IMR-90 (cell line): ENCODE measurements around the gene RELL2. TPM values are rescaled to one million over a fixed set of nuclear protein-coding genes. Genes with fewer than 3 reads are reported as not detected.

Experiments
- ATAC-seq: fragments of 200-7000 bp; cut with Tn5 transposase; 2 replicates; pipeline ENCODE4 v1.9.1; 2020; ENCODE audit warnings: low read depth, mild to moderate bottlenecking, moderate library complexity
- BruUV-seq: library from RNA; stranded (reverse); fragments of 400-500 nt; replicated peaks from 2 replicates; lab custom pipeline; 2021; lab: Mats Ljungman, UMichigan
- CTCF ChIA-PET: fragments of 300-600 bp; formaldehyde crosslinking; extraction: SDS; loops from one replicate; lab custom pipeline; 2021; ENCODE audit warnings: antibody characterized with exemption; lab: Yijun Ruan, JAX
- POLR2A ChIA-PET: fragments of 300-600 bp; sonication (Branson Sonifier 250); formaldehyde crosslinking; loops from one replicate; lab custom pipeline; 2022; ENCODE audit warnings: antibody characterized with exemption; ENCODE audit not compliant: unreplicated experiment; lab: Charles Lee
- DNase-seq: peaks from one replicate; pipeline ENCODE4 v3.0.0; 2013
- H2AFZ ChIP-seq: replicated peaks from 2 replicates; pipeline ENCODE3; 2013; ENCODE audit warnings: low read length, mild to moderate bottlenecking; ENCODE audit not compliant: poor library complexity
- H2AK5ac ChIP-seq: 2 replicates; pipeline ENCODE4 v1.6.1; 2013; ENCODE audit warnings: low read depth, low read length, inconsistent platforms
- H2AK9ac ChIP-seq: replicated peaks from 2 replicates; pipeline ENCODE3; 2013; ENCODE audit warnings: mild to moderate bottlenecking, low read depth, low read length, moderate library complexity; ENCODE audit not compliant: poor library complexity
- H2BK120ac ChIP-seq: 2 replicates; pipeline ENCODE4 v1.6.1; 2013; ENCODE audit warnings: low read depth, low read length, inconsistent platforms
- H2BK15ac ChIP-seq: 3 replicates; pipeline ENCODE4 v1.6.1; 2013; ENCODE audit warnings: low read depth, low read length, inconsistent platforms
- H2BK20ac ChIP-seq: 2 replicates; pipeline ENCODE4 v1.6.1; 2013; ENCODE audit warnings: low read depth, mild to moderate bottlenecking, inconsistent platforms, low read length, moderate library complexity
- H2BK5ac ChIP-seq: 2 replicates; pipeline ENCODE4 v1.6.1; 2013; ENCODE audit warnings: mild to moderate bottlenecking, low read depth, low read length, inconsistent platforms; ENCODE audit not compliant: poor library complexity, severe bottlenecking
- H3K14ac ChIP-seq: replicated peaks from 2 replicates; pipeline ENCODE4 v1.6.1; 2013; ENCODE audit warnings: low read depth, low read length, inconsistent platforms
- H3K18ac ChIP-seq: 2 replicates; pipeline ENCODE4 v1.6.1; 2013; ENCODE audit warnings: low read depth, low read length, control low read depth
- H3K23ac ChIP-seq: 2 replicates; pipeline ENCODE4 v1.6.1; 2013; ENCODE audit warnings: low read depth, low read length, inconsistent platforms
- H3K27ac ChIP-seq: 2 replicates; pipeline ENCODE4 v1.5.1; 2013; ENCODE audit warnings: mild to moderate bottlenecking, control low read depth, low read length; ENCODE audit not compliant: insufficient read depth
- H3K27me3 ChIP-seq: 2 replicates; pipeline ENCODE4 v1.6.1; 2013; ENCODE audit warnings: low read length; ENCODE audit not compliant: control insufficient read depth, insufficient read depth
- H3K36me3 ChIP-seq: 2 replicates; pipeline ENCODE4 v1.6.1; 2013; ENCODE audit warnings: low read length, mixed read lengths; ENCODE audit not compliant: control insufficient read depth, insufficient read depth
- H3K4ac ChIP-seq: 2 replicates; pipeline ENCODE4 v1.6.1; 2013; ENCODE audit warnings: low read depth, low read length, inconsistent platforms
- H3K4me1 ChIP-seq: 2 replicates; pipeline ENCODE4 v1.6.1; 2013; ENCODE audit warnings: low read length, mixed read lengths; ENCODE audit not compliant: control insufficient read depth, insufficient read depth
- H3K4me2 ChIP-seq: 2 replicates; pipeline ENCODE4 v1.6.1; 2013; ENCODE audit warnings: low read depth, mild to moderate bottlenecking, control low read depth, low read length, moderate library complexity
- H3K4me3 ChIP-seq: 2 replicates; pipeline ENCODE4 v1.5.1; 2013; ENCODE audit warnings: low read depth, mild to moderate bottlenecking, control low read depth, low read length, moderate library complexity; ENCODE audit not compliant: insufficient read depth
- H3K56ac ChIP-seq: 2 replicates; pipeline ENCODE4 v1.6.1; 2013; ENCODE audit warnings: low read length, inconsistent platforms; ENCODE audit not compliant: insufficient read depth; ENCODE audit errors: extremely low read depth
- H3K79me1 ChIP-seq, 2 experiments: 2 replicates each; pipeline ENCODE4 v1.6.1; 2013; ENCODE audit warnings: low read length in 2 of 2, inconsistent platforms in 1 of 2, low read depth in 1 of 2
- H3K9ac ChIP-seq: 2 replicates; pipeline ENCODE4 v1.6.1; 2013; ENCODE audit warnings: low read depth, low read length, control low read depth
- H3K9me1 ChIP-seq: 2 replicates; pipeline ENCODE4 v1.6.1; 2013; ENCODE audit warnings: low read length, inconsistent platforms; ENCODE audit not compliant: insufficient read depth
- H3K9me3 ChIP-seq: 2 replicates; pipeline ENCODE4 v1.6.1; 2013; ENCODE audit warnings: low read length; ENCODE audit not compliant: control insufficient read depth, insufficient read depth
- H4K20me1 ChIP-seq: 2 replicates; pipeline ENCODE4 v1.6.1; 2013; ENCODE audit warnings: low read length, inconsistent platforms; ENCODE audit not compliant: insufficient read depth
- H4K5ac ChIP-seq: 2 replicates; pipeline ENCODE4 v1.6.1; 2013; ENCODE audit warnings: mild to moderate bottlenecking, low read depth, low read length, control low read depth
- H4K8ac ChIP-seq, 2 experiments: 2 replicates each; pipeline ENCODE4 v1.6.1; 2013; ENCODE audit warnings: low read depth in 2 of 2, low read length in 2 of 2, control low read depth in 1 of 2, inconsistent platforms in 1 of 2
- H4K91ac ChIP-seq: 2 replicates; pipeline ENCODE4 v1.6.1; 2013; ENCODE audit warnings: low read depth, low read length, inconsistent platforms; ENCODE audit not compliant: insufficient read depth
- BHLHE40 ChIP-seq: fragments of 150-350 bp; IDR thresholded peaks from 2 replicates; pipeline ENCODE4 v1.6.1; 2016; ENCODE audit warnings: mild to moderate bottlenecking, low read depth, low read length
- WGBS, 2 experiments: methylation state at CpG; one replicate each; pipeline versions ENCODE4 v1.1.5 to v1.1.7; 2013; ENCODE audit warnings: missing lambda C conversion rate in 2 of 2; ENCODE audit not compliant: insufficient read length in 1 of 2; ENCODE audit errors: extremely low coverage in 2 of 2; 5-methylcytosine and 5-hydroxymethylcytosine counted together
- dilution Hi-C: fragments of 300-500 bp; cut with HindIII; formaldehyde crosslinking; loops from one replicate; pipeline ENCODE4 v1.14.3; 2018; ENCODE audit warnings: low sequenced_read_pairs; ENCODE audit not compliant: unreplicated experiment
- in situ Hi-C: fragments of 300-500 bp; cut with MboI; formaldehyde crosslinking; loops from 3 replicates; pipeline ENCODE4 v1.14.3; 2019; ENCODE audit warnings: low sequenced_read_pairs, inconsistent platforms, mixed read lengths
- intact Hi-C: fragments of 100-400 bp; cut with micrococcal nuclease; formaldehyde crosslinking; loops from 2 replicates; pipeline ENCODE4 v1.10.0; 2022
- polyA plus RNA-seq, 3 experiments: library from polyadenylated mRNA; depleted of rRNA; stranded (reverse); fragments of >200 nt; gene quantifications; 2 replicates each; pipeline ENCODE4 v1.2.3, GENCODE V29; 2012; ENCODE audit warnings: low replicate concordance in 1 of 3
- total RNA-seq: library from RNA; depleted of rRNA; stranded (reverse); fragments of >200 nt; gene quantifications from 2 replicates; pipeline ENCODE4 v1.2.3, GENCODE V29; 2012

RELL2 gene
- total and polyA plus RNA-seq, 2 of the 4 experiments (the other 2 are of a cell fraction) = 2.2 to 7.6 TPM

GRCh38 chr5:141672071-141672840, 35.5 kb downstream of the RELL2 start:
- Histone ChIP-seq H4K8ac (no peak overlapping the region), H2BK15ac (no peak overlapping the region), H3K4me3 (no peak overlapping the region), H4K20me1 (no peaks in the 10 kb centered on the region), H3K9me3 (no peaks in the 10 kb centered on the region), H3K9me1 (no peaks in the 10 kb centered on the region; the same call in 1 of the 2 replicates), H3K23ac (no peak overlapping the region), H3K56ac (no peak overlapping the region), H3K14ac (no peak overlapping the region), H2BK5ac (no peak overlapping the region), H3K27me3 (no peaks in the 10 kb centered on the region), H2AFZ (no peak overlapping the region), H3K79me1 (no peaks in the 10 kb centered on the region), H2BK20ac (no peak overlapping the region), H4K91ac (no peak overlapping the region), H3K4me1 (no peaks in the 10 kb centered on the region), H2AK5ac (no peak overlapping the region), H2AK9ac (no peak overlapping the region), H3K36me3 (peaks cover 19% of the 10 kb centered on the region), H3K9ac (no peak overlapping the region), H3K4ac (no peak overlapping the region), H3K18ac (no peak overlapping the region), H4K5ac (no peak overlapping the region), H3K27ac (no peak overlapping the region), H3K4me2 (no peak overlapping the region), H2BK120ac (no peak overlapping the region)
- dilution Hi-C loops = no loop called here
- TF ChIP-seq BHLHE40 = no peak
- ATAC-seq (no peak), DNase-seq (no peak)
- intact Hi-C loops = no loop called here
- ChIA-PET POLR2A (no interaction called here), CTCF (interaction anchor here (0.6 kb wide), 1 partner anchor 17 kb away, joined by 3 read pairs; no protein-coding TSS in a partner anchor)
- WGBS, 2 experiments = 96% methylated on average over 11 of the region's 23 CpGs; no CpG with 5 or more reads in 1 of the 2 experiments
- in situ Hi-C loops = no loop called here
- no TSS peak for BruUV-seq
